ENCODE results near the gene RAP1GAP. TPM values are rescaled to one million over a fixed set of nuclear protein-coding genes. Genes with fewer than 3 reads are reported as not detected.

Gene RAP1GAP
- total RNA-seq, 1 experiment from 2014 or later: 13.4 TPM

DNA sequence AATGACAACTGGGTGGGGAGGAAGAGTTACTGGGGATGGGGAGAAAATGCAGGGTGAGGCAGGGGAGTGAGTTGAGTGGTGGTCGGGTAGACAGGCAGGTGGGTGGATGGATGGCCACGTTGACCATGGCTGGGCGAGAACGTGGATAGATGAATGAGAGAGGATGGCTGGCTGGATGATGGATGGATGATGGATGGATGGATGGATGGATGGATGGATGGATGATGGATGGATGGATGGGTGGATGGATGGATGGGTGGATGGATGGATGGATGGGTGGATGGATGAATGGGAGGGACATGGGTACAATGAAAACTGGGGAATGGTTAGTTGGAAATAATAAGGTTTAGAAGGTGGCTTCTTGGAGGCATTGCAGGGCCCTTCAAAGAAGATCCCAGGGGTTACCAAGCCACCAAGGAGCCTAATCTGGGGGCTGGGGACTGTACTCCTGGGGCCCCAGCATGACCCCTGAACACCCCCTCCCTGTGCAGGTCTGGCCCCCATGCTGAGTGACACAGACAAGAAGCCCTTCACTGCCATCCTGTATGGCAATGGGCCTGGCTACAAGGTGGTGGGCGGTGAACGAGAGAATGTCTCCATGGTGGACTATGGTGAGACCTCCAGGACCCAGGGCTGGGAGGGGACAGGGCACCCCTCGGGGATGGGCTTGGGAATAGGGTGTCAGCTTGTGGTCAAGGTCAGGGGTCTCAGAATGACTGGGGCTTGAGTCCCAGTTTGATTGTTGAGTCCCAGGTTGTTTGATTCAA is 92.9 kb downstream of the RAP1GAP start:
- no peak overlapping the region for H3K4me2 ChIP-seq (ENCODE audit: low read length)
- H3K79me2 ChIP-seq (ENCODE audit: insufficient read depth, low read length): no peaks in the 10 kb centered on the region
- POLR2A ChIA-PET: no interaction called here
- H2AFZ ChIP-seq (ENCODE audit: low read depth, low read length, poor library complexity, severe bottlenecking): no peak overlapping the region
- no peak overlapping the region for H3K9ac ChIP-seq (ENCODE audit: low read length)
- no peak for TF ChIP-seq FOSL1 (IDR thresholded peaks at IDR 0.05; ENCODE audit: low read depth)
- no peak for TF ChIP-seq RAD21 (IDR thresholded peaks at IDR 0.05; ENCODE audit: low read depth)
- no peak for TF ChIP-seq JUND (IDR thresholded peaks at IDR 0.05)
- TF ChIP-seq ELF1 (IDR thresholded peaks at IDR 0.05; ENCODE audit: borderline replicate concordance, low read depth): no peak
- no peak for TF ChIP-seq ZNF274 (IDR thresholded peaks at IDR 0.05; ENCODE audit: low read depth, low read length)
- TF ChIP-seq REST (IDR thresholded peaks at IDR 0.05; ENCODE audit: low read depth): no peak
- TF ChIP-seq POLR2AphosphoS5 (IDR thresholded peaks at IDR 0.05; ENCODE audit: low read depth, low read length): no peak
- no peak for TF ChIP-seq TCF7L2 (IDR thresholded peaks at IDR 0.05; ENCODE audit: borderline replicate concordance, extremely low read depth, insufficient read depth, insufficient read length)
- TF ChIP-seq SP1 (IDR thresholded peaks at IDR 0.05; ENCODE audit: low read depth): no peak
- no peak for TF ChIP-seq CEBPB (IDR thresholded peaks at IDR 0.05; ENCODE audit: low read depth)
- TF ChIP-seq SIN3A (IDR thresholded peaks at IDR 0.05; ENCODE audit: low read depth): no peak
- TF ChIP-seq EGR1 (IDR thresholded peaks at IDR 0.05; ENCODE audit: low read depth): no peak
- no peak for TF ChIP-seq YY1 (IDR thresholded peaks at IDR 0.05; ENCODE audit: extremely low read depth, insufficient replicate concordance, low read depth, low read length)
- TF ChIP-seq MAX (IDR thresholded peaks at IDR 0.05): no peak
- TF ChIP-seq CTCF (IDR thresholded peaks at IDR 0.05 in 2 of 3, conservative IDR thresholded peaks at IDR 0.05 in 1 of 3; ENCODE audit: borderline replicate concordance in 1 of 3, insufficient read depth in 1 of 3, low read depth in 2 of 3, low read length in 2 of 3): no peak
- no peak for TF ChIP-seq ATF3 (IDR thresholded peaks at IDR 0.05)
- no peak overlapping the region for H3K4me3 ChIP-seq (replicated peaks in 1 of 2; ENCODE audit: low read depth in 1 of 2, low read length in 2 of 2)
- no peak overlapping the region for H3K27ac ChIP-seq (ENCODE audit: low read depth, low read length)
- no peaks in the 10 kb centered on the region for H3K9me2 ChIP-seq (ENCODE audit: insufficient read depth)
- no peak for DNase-seq (ENCODE audit: low read depth, low spot score)
- H4K20me1 ChIP-seq (ENCODE audit: insufficient read depth): no peaks in the 10 kb centered on the region
- H3K27me3 ChIP-seq (ENCODE audit: insufficient read depth, low read length): no peaks in the 10 kb centered on the region
- H3K4me1 ChIP-seq (ENCODE audit: control insufficient read depth in 1 of 2, insufficient read depth in 2 of 2, low read length in 2 of 2): peaks cover 12 to 18% of the 10 kb centered on the region in 2 experiments; a peak in 3 of 4 replicates
- intact Hi-C loops (cut with micrococcal nuclease): no loop called here
- ATAC-seq: no peak
- no peaks in the 10 kb centered on the region for H3K9me3 ChIP-seq (ENCODE audit: control insufficient read depth in 1 of 2, insufficient read depth in 1 of 2, low read depth in 1 of 2, low read length in 2 of 2)
- RAD21 ChIA-PET (ENCODE audit: low non-redundant PET in 1 of 2, low total read pairs in 2 of 2, uncharacterized antibody in 2 of 2, unreplicated experiment in 2 of 2): no interaction called here
- BruUV-seq (replicated peaks): no TSS peak
- H3K36me3 ChIP-seq (ENCODE audit: control insufficient read depth in 1 of 2, insufficient read depth in 2 of 2, low read length in 2 of 2): no peaks in the 10 kb centered on the region
- CTCF ChIA-PET: interaction anchor here (1.6 kb wide), 1 partner anchor 321 kb away, joined by 3 read pairs; no protein-coding TSS in a partner anchor

Data from HCT116 (cell line).